CD1c-positive myeloid dendritic cell (primary cell): Measurements from ENCODE around the gene LDLRAD4.

Source experiments
- DNase-seq: peaks from one replicate; pipeline ENCODE4 v3.0.0-alpha.2; 2016; ENCODE audit errors: extremely low spot score

The LDLRAD4 gene

DNA sequence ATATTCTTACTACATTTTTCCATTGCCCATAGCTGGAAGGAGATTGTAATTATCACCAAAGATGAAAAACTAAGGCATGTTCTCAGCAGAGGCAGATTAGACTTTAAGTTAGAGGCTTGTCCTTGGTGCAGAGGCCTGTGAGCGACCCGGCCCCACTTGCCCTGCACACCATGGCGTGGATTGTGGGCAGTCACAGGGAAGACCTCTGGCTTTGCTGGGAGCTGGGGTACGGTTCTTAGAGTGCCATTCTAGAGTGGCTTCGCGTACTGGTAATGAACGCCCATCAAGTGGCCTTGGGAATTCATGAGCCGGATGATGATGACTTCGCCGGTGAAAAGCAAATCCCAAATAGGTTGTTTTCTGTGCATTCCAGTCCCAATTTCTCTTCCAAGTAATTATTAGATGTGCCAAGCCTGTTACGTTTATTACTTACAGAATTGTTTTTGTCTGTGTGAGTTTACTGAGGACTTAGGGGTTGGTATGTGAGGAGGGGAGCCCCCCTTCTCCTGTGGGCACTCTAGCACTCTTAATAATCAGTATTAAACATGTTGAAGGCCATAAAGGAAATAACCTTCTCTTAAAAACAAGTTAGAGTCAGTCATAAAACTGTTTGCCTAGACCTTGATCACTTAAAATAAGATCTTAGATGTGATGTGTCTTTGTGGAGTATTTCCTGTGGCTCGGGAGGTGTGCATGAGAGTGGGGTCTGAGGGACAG is 90.6 kb downstream of the LDLRAD4 start:
- no peak for DNase-seq

DNA sequence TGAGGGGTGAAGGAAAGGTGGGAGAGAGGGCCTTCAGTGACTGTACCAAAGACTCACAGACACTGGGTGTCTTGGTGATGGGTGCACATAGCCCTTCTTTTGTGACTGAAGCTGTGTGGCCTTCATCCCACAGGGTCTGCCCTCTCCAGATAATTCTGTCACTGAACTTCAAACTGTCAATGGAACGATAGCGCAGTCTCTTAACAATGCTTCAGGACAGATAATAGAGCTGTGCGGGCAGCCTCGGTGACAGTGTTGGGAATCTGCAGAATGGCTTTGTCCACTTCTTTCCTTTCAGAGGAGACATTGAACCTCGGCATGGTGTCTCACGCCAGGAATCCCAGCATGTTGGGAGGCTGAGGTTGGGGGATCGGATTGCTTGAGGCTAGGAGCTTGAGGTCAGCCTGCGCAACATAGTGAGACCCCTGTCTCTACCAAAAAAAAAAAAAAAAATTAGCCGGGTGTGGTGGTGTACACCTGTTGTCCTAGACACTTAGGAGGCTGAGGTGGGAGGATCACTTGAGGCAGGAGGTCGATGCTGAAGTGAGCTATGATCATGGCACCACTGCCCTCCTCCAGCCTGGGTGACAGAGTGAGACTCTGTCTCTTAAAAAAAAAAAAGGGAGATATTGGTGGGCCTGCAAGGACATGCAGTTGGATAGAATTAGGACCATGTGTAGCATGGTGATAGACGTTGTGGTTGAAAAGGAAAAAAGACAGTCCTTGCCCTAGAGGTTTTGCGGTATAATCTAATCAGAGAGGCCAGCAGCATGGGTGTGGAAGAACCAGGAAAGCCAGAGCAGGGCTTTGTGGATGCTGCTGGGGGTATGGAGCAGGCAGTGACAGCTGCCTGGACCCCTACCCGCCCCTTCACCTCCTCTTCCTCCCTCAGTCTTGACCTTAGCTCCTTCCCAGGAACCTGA is 91.4 kb downstream of the LDLRAD4 start:
- no peak for DNase-seq

DNA sequence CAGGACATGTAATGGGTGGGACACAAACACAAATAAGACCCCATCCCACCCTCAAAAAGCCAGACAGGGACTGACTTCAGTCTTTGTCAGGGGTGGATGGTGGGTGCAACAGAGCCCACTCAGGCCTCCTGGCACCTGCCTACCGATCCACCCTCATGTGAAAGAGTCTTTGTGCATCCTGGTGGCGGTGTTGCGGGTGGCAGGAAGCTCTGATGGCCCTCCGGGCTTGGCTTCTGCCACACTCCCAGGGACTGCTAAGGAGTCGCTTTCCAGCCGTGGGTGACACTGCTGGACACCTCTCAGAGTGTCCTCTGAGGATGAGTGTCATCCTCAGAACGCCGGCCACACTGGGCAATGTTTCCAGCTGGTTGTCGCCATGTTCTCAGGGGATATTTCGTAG is 92.6 kb downstream of the LDLRAD4 start:
- DNase-seq = no peak

DNA sequence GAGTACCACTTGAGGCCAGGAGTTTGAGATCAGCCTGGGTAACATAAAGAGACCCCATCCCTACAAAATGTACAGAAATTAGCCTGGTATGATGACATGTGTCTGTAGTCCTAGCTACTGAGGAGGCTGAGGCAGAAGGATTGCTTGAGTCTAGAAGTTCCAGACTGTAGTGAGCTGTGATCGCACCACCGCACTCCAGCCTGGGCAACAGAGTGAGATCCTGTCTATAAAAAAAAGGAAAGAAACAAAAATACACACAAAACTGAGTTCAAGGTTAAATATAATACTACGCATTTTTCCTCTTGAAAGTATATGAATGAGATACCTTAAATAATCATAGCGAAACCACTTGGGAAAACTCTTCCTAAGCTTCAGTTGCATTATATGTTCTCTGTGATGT is 94.0 kb downstream of the LDLRAD4 start:
- DNase-seq = no peak

DNA sequence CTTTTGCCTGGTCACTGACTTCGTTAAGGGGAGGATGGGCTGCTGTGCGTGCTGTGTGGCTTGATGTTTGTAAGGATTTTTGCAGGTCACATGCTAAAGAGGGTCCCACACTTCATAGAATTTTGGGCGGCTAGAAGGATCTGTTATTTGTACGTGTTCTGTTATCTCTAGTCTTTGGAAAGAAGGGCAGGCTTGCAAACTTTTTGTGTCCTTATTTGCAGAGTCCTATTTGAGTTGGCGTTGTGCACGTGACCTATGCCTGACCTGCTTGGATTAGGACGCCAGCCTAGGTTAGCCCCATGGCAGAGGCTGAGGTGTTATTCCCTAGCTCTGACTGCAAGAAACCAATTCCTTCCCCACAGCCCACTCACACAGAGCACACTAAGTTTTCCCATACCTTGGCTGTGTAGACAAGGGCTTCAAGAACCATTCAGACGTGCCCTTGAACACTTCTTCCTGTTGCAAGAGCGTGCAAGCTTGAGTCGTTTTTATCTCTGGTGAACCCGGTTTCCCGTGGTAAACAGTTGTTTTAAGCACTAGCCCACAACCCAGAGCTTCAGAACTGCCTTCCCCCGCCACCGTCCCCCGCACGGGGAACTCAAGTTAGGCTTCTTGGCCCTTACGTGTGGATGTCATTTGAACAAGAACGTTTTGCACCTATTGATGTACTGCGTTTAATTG is 94.6 kb downstream of the LDLRAD4 start:
- no peak for DNase-seq

DNA sequence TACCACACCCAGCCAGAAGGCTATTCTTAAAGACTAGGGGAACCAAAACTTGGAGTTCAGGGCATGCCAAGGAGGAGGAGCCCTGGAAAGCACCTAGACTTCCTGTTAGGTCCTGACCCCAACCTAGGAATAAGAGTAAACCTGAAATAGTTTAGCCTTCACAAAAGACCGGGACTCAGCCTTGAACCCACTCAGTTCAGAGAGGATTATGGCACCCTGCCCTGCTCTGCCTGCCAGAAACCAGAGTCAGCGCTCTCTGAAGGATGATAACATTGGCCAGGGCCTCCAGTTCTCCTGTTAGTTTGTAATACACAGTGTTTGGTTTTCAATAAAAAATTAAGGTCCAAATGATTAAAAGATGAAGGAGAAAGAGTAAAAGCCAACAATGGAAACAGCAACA is 96.4 kb downstream of the LDLRAD4 start:
- no peak for DNase-seq

DNA sequence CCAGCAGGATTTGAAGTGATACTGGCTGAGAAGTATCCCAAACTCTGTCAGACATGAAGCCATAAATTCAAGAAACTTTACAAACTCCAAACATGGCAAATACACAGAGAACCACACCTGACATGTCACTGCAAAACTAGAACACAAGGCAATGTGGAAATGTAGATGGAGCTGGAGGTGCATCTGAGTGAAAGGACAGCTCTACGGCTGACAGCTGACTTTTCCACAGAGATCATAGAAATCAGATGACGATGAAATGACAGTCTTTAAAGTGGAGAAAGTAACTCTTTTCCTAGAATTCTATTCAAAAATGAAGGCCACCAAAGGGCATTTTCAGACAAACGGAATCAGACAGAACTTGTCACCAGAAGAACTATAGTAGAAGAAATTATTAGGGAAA is 97.5 kb downstream of the LDLRAD4 start:
- no peak for DNase-seq

DNA sequence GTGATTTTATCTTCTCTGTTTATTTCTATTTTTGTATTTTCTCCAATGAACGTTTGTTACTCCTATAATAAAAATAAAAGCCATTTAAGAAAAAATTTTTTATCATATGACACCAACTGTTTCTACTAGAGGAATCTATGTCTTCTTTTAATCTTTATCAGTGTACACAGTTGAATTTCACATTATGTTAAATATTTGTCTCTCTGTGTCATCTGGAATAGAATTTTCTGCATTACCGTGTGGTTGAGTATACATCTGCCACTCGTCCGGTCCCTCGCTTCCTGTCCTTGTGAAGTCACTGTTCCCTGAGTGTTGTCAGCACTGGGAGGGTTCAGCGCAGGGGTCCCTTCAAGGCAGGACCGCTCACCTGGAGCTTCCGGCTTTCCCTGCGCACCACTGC is 99.2 kb downstream of the LDLRAD4 start:
- DNase-seq = no peak

DNA sequence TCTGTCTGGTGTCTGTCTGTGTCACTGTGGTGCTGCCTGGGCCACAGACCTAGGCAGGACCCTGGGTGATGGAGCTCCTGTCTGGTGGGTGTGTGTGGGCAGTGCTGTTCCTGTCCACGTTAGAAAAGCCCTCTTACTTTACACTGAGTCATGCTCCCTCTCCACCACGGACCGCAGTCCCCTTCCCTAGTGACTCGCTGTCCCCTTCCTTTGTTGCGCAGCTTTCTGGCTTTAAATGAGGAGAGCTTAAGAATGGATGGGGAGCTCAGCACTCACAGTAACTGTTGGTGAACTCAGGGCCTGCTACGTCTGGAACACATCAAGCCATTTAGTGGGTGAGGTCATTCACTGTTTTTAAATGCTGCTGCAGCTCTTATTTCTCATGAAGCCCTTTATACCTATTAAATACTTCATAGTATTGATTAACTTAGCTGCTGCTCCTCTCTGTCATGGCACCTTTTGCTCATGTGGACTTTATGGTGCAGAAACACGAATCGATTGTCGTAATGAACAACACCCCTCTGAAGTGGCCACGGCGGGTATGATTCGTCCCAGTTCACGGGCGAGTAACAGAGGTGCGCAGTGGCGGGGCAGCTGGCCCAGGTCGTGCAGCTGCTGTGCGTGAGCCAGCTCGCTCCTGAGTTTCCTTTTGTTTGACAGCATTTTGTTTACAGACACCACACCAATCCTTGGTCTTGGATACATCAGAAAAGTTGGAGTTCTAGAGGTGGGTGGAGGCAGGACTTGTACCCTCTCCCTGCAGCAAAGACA is 100.4 kb downstream of the LDLRAD4 start:
- DNase-seq = peak; percentile 3

DNA sequence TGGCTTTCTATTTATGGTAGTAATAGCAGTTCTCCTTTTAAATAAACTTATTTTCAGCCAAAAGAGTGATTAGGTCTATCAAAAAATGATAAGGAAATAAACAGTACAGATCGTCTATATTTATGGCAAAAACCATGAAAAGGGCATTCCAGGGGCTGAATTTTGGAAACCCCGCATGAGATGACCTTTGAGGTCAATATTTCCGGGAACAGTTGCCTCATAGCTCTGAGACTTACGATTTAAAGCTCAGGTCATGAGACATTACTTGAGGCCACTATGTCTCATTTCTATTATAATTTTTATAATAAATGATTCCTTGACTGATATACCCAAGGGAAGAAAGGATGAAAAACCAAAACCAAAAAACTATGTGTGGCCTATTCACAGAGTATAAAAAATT is 101.1 kb downstream of the LDLRAD4 start:
- no peak for DNase-seq

DNA sequence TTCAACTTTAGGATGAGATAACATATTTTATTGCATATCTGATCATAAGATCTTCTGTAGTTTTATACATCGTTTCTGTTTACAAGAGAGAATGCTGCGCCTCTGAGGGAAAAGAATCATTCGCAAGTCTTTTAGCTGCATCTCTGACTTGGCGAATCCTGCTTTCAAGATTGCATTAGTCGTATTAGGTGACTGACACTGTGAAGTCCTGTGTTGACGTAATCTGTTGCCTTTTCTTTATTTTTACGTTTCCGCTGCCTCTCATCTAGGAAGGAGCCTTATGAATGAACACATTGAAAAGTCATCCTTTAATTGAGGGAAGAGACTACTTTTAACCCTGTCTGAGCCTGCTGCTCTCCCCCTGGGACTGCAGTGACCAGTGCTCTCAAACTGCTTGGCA is 101.5 kb downstream of the LDLRAD4 start:
- DNase-seq = no peak

DNA sequence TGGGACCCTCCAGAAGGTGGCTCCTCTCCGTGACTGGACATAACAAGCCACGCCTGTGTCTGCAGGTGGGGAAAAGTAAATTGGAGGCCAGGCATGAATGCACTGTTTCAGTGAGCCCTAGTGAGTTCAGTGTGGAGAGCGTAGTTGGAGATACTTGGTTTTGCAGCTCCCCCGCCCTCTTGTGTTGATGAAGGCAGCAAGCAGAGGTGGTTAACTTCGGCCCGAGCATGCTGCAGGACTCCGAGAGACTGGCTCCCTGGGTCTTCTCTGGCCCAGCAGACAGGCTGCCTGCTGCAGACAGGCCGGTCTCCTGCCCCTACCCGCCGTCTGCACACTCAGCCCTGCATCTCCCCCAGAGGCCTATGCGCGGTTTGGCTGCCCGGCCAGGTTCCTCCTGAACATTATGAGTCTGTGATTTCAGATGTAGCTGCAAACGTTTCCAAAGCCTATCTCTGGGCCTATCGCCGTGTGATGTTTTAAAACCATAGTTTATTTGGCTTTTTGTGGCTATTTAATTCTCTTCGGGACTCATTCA is 102.4 kb downstream of the LDLRAD4 start:
- no peak for DNase-seq

DNA sequence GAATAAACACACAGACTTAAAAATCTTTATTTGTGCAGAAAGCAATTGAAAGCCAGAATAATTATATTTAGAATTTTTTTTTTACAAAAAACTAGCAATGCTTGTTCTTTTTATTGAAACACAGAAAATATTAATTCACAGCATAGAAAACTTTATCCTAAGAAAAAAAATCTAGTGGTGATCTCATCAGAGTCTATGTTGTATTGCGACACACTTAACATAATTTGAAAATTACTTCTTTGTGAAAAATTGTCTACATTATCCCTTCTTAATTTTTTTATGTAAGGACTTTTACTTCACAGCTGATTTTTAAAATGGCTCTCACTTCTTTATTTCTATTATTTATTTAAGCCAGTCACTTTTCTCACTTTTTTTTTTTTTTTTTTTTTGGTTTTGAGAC is 103.4 kb downstream of the LDLRAD4 start:
- peak; percentile 5 for DNase-seq

DNA sequence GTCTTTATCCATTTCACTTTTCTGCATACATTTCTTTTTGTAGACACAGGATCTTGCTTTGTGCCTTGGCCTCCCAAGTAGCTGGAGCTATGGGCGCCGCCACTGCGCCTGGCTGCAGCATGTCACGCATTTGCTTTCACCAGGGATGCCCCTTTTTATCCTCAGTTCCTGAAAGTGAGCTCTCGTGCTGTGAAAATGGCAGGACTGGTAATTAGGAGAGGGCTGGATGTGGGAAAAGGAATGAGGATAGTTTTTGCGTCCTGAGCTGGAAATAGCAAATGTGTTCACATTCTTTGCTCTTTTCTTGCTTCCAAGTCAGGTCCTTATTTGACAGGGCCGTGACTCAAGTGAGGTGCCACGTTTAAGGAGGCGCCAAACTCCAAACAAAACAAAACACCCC is 104.6 kb downstream of the LDLRAD4 start:
- DNase-seq = no peak

DNA sequence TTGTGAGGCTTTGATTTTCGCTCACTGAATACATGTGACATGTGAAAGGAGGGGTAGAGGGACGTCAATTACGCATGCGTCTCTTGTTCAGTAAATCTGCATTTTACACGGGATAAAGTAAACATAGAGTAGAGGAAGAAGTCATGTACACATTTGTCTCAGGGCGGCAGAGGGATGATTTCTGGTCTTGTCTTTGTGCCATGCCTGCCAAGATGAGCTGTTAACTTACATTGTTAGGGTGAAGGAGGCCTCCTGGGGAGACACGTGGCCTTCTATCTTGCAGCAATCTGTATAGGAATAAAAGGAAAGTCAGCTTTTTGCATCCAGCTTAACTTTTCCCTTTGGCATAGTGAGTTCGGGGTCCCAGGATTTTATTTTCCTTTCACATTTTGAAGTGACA is 106.3 kb downstream of the LDLRAD4 start:
- no peak for DNase-seq

DNA sequence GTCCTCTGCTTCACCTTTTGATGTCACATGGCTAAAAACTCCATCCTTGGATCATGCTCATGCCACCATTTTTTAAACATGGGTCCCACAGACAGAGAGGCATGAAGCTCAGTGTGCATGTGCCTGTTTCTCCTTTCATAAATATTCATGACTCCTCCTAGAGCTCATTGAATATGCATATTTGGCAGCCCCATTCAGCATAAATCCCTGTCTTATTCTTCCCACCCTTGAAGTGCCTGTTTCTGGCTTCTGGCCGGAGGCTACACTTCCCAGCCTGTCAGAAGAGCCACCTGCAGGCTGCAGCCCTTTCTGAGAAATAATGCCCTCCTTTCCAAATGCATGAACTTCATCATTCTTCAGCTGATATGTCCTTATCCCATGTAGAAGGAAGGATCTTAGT is 109.7 kb downstream of the LDLRAD4 start:
- no peak for DNase-seq

DNA sequence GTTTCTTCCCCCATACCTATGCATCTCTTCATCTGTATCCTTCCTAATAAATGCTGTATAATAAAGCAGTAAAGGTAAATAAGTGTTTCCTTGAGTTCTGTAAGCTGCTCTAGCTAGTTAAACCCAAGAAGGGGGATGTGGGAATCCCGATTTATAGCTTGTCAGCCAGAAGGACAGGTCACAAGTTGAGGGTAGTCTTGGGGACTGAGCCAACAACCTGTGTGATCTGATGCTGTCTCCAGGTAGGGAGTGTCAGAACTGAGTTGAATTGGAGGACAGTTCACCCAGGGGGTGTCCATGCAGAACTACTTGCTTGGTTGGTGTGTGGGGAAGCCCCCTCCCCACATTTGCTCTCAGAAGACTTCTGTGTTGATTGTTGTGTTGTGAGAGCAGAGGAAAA is 112.4 kb downstream of the LDLRAD4 start:
- DNase-seq = no peak

DNA sequence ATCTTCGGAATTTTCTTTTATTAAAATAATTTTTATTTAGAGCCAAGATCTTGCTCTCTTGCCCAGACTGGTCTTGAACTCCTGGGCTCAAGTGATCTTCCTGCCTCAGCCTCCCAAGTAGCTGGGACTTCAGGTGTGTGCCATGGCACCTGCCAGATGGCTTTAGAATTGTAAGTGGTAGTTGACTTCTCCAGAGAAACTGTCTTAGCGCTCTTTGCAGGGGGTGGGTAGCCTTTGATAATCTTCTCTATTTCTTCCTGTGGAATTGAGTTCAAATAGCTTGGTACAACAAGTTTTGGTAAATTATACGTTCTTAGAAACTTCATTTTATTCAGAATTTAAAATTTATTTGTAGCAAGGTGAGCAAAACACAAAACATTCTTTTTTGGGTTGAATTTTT is 113.3 kb downstream of the LDLRAD4 start:
- no peak for DNase-seq

DNA sequence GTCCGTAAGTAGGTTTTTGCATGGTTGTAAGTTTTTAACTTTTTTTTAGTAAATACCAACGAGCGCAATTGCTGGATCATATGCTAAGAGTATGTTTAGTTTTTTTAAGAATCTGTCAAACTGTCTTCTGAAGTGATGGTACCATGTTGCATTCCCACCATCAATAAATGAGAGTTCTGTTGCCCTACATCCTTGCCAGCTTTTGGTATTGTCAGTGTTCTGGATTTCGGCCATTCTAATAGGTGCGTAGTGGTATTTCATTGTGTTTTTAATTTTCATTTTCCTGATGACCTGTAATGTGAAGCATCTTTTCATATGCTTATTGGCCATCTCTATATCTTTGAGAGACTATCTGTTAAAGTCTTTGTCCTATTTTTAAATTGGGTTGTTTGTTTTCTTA is 114.3 kb downstream of the LDLRAD4 start:
- no peak for DNase-seq

DNA sequence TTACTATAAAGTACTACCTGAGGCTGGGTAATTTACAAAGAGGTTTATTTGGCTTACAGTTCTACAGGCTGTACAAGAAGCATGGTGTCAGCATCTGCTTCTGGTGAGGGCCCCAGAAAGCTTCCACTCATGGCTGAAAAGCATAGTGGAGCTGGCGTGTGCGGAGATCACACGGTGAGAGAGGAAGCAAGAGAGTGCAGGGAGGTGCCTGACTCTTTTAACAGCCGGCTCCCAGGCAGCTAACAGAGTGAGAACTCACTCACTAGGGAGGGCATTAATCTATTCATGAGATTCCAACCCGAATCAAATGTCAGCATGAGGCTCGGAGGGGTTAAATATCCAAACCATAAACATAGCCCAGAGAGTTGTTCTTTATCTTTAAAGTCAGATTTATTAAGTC is 117.3 kb downstream of the LDLRAD4 start:
- DNase-seq = no peak

DNA sequence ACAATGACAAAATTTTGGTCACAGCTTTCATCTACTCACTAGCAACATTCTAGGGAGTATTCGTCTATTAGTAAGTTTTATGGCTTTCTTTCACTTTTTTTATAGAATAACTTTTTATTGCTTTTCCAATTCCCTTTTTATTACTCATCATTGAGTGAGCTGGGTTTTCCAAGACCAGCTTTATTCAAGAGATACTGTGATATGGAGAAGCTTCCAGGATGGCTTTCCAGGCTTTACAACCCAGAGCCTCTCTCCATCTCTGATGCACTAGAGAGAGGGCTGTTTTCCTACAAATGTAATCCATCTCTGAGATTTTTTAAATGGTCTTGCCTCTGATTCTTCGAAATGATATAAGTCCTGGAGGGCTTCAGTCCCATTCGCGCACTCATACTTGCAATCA is 118.3 kb downstream of the LDLRAD4 start:
- no peak for DNase-seq

DNA sequence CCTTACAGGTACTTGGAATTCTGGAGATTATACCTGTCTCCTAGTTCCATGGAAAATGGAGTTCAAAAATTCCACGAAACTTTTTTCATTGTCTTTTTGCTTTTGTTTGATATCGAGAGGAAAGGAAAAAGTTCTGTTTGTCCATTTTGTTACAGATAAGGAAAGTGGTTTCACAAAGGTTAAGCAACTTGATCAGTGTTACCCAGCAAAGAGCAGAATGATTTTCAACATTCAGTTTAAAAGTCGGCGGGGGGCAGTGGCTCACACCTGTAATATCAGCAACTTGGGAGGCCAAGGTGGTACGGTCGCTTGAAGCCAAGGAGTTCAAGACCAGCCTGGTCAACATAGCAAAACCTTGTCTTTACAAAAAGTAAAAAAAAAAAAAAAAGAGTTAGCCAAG is 118.8 kb downstream of the LDLRAD4 start:
- no peak for DNase-seq
